Measurements from ENCODE around the gene FAM181A. TPM values are rescaled to one million over a fixed set of nuclear protein-coding genes. Genes with fewer than 3 reads are reported as not detected.

The FAM181A gene
- total RNA-seq, 1 experiment from 2014 or later, result not detected

GRCh38 chr14:93976477-93977057 is 49.4 kb downstream of the FAM181A start, which contains the start of gene ASB2:
Gene ASB2, minus strand, starts transcription at chr14:93976570. Its CDS starts 12,031 bp downstream, at chr14:93964539.
- Histone ChIP-seq H3K4me3 (ENCODE audit: low read depth in 2 of 2, low read length in 2 of 2) (no peak within 1 kb of the TSS), H3K27ac (ENCODE audit: low read length) (no peak within 1 kb of the TSS), H3K9me3 (ENCODE audit: control insufficient read depth, insufficient read depth, low read depth, low read length) (no peaks in the 10 kb centered on the region), H3K27me3 (ENCODE audit: control insufficient read depth, insufficient read depth, low read length) (no peaks in the 10 kb centered on the region), H3K36me3 (ENCODE audit: control insufficient read depth, insufficient read depth, low read length) (no peaks in the 10 kb centered on the region), H3K4me1 (ENCODE audit: control insufficient read depth, insufficient read depth, low read length) (no peaks in the 10 kb centered on the region)
- intact Hi-C loops (cut with micrococcal nuclease; ENCODE audit: unreplicated experiment) (no loop called here), in situ Hi-C loops (cut with HindIII; ENCODE audit: low pct_unique_long_range_greater_than_20kb, low sequenced_read_pairs) (no loop called here)
- ChIA-PET CTCF (no interaction called here), POLR2A (no interaction called here)
- BruUV-seq (replicated peaks), result no TSS peak
- TF ChIP-seq TCF7L2 (IDR thresholded peaks at IDR 0.05; ENCODE audit: low read depth, low read length) (no peak), SIN3A (IDR thresholded peaks at IDR 0.05; ENCODE audit: borderline replicate concordance, insufficient read depth, low read depth, low read length) (no peak), CTCF (IDR thresholded peaks at IDR 0.05) (no peak), REST (IDR thresholded peaks at IDR 0.05; ENCODE audit: insufficient read depth in 1 of 2, low read depth in 2 of 2, low read length in 1 of 2) (no peak), POLR2AphosphoS5 (IDR thresholded peaks at IDR 0.05; ENCODE audit: low read depth, low read length) (no peak)
- no peak for DNase-seq (ENCODE audit: low read depth, low spot score)
- no peak for ATAC-seq

GRCh38 chr14:93977171-93977570 is 50.0 kb downstream of the FAM181A start:
- Histone ChIP-seq H3K27ac (ENCODE audit: low read length) (no peak overlapping the region), H3K36me3 (ENCODE audit: control insufficient read depth, insufficient read depth, low read length) (no peaks in the 10 kb centered on the region), H3K27me3 (ENCODE audit: control insufficient read depth, insufficient read depth, low read length) (no peaks in the 10 kb centered on the region), H3K9me3 (ENCODE audit: control insufficient read depth, insufficient read depth, low read depth, low read length) (no peaks in the 10 kb centered on the region), H3K4me3 (ENCODE audit: low read depth in 2 of 2, low read length in 2 of 2) (no peak overlapping the region), H3K4me1 (ENCODE audit: control insufficient read depth, insufficient read depth, low read length) (no peaks in the 10 kb centered on the region)
- ATAC-seq (no peak), DNase-seq (ENCODE audit: low read depth, low spot score) (no peak)
- no TSS peak for BruUV-seq (replicated peaks)
- POLR2A ChIA-PET, result no interaction called here
- in situ Hi-C loops (cut with HindIII; ENCODE audit: low pct_unique_long_range_greater_than_20kb, low sequenced_read_pairs), result no loop called here
- TF ChIP-seq TCF7L2 (IDR thresholded peaks at IDR 0.05; ENCODE audit: low read depth, low read length), result no peak
- no peak for TF ChIP-seq SIN3A (IDR thresholded peaks at IDR 0.05; ENCODE audit: borderline replicate concordance, insufficient read depth, low read depth, low read length)
- TF ChIP-seq CTCF (IDR thresholded peaks at IDR 0.05), result no peak
- no peak for TF ChIP-seq POLR2AphosphoS5 (IDR thresholded peaks at IDR 0.05; ENCODE audit: low read depth, low read length)
- no peak for TF ChIP-seq REST (IDR thresholded peaks at IDR 0.05; ENCODE audit: insufficient read depth in 1 of 2, low read depth in 2 of 2, low read length in 1 of 2)
- intact Hi-C loops (cut with micrococcal nuclease; ENCODE audit: unreplicated experiment), result no loop called here
- CTCF ChIA-PET, result no interaction called here

Measured in Panc1 (cell line).